K562 (cell line): ENCODE measurements around the gene NOL11.

ENCODE experiments used
- CEBPB ChIP-seq: fragments of 450-650 bp; IDR thresholded peaks from 2 replicates; pipeline ENCODE4 v1.6.1; 2016; ENCODE audit warnings: missing genetic modification characterization, missing compliant biosample characterization
- SMAD1 ChIP-seq: fragments of 150-350 bp; IDR thresholded peaks from 2 replicates; pipeline ENCODE4 v1.6.1; 2014; ENCODE audit warnings: low read length, low read depth; ENCODE audit not compliant: partially characterized antibody
- U2AF2 ChIP-seq: fragments of 200-400 bp; formaldehyde crosslinking; optimal IDR thresholded peaks from 2 replicates; pipeline ENCODE3; 2017; ENCODE audit warnings: low read depth, mild to moderate bottlenecking, low read length
- ZNF354B ChIP-seq: fragments of 250-450 bp; sonication (Bioruptor Pico); IDR thresholded peaks from 2 replicates; pipeline ENCODE4 v1.4.0; 2020
- TF ChIP-seq, protein P1 (sequence below): sonication (generic); formaldehyde crosslinking; IDR thresholded peaks from 2 replicates; pipeline ENCODE4 v1.8.0; 2022; ENCODE audit warnings: mild to moderate bottlenecking, low read depth, missing genetic modification reagents
- TF ChIP-seq, protein P2 (sequence below): fragments of 450-650 bp; IDR thresholded peaks from 2 replicates; pipeline ENCODE4 v1.7.0; 2016; ENCODE audit warnings: borderline replicate concordance
- TF ChIP-seq, protein P3 (sequence below): fragments of 450-650 bp; IDR thresholded peaks from 2 replicates; pipeline ENCODE4 v1.6.1; 2017; ENCODE audit warnings: mild to moderate bottlenecking, moderate library complexity
- TF ChIP-seq, protein P4 (sequence below): sonication (generic); formaldehyde crosslinking; IDR thresholded peaks from 2 replicates; pipeline ENCODE4 v1.9.0; 2022; ENCODE audit warnings: mild to moderate bottlenecking, missing genetic modification reagents
- TF ChIP-seq, protein P5 (sequence below): sonication (generic); formaldehyde crosslinking; IDR thresholded peaks from 2 replicates; pipeline ENCODE4 v1.8.0; 2023; ENCODE audit warnings: missing genetic modification reagents, mild to moderate bottlenecking, borderline replicate concordance
- TF ChIP-seq, protein P6 (sequence below): sonication (generic); formaldehyde crosslinking; IDR thresholded peaks from 2 replicates; pipeline ENCODE4 v1.4.0; 2020; ENCODE audit warnings: mild to moderate bottlenecking, missing genetic modification reagents

DNA sequence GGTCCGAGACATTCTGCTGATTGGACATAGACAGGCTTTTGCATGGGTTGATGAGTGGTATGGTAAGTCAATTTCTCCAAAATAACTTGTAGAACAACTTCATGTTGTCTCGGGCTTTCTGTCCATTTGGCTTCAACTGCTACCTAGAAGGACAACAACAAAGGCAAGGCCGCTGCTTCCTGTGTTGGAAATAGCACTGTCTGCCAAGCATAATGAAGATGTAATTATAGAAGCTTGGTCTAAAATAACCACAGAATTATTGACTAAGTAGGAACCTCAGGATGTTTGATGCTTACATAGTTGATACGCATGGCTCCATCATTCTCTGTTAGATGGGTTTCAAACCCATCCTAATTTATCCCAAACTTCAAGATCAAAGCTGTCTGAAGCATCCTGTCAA is 42.3 kb upstream of the NOL11 start:
- TF ChIP-seq, protein P1, sequence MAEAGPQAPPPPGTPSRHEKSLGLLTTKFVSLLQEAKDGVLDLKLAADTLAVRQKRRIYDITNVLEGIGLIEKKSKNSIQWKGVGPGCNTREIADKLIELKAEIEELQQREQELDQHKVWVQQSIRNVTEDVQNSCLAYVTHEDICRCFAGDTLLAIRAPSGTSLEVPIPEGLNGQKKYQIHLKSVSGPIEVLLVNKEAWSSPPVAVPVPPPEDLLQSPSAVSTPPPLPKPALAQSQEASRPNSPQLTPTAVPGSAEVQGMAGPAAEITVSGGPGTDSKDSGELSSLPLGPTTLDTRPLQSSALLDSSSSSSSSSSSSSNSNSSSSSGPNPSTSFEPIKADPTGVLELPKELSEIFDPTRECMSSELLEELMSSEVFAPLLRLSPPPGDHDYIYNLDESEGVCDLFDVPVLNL, result no peak
- TF ChIP-seq, protein P2, sequence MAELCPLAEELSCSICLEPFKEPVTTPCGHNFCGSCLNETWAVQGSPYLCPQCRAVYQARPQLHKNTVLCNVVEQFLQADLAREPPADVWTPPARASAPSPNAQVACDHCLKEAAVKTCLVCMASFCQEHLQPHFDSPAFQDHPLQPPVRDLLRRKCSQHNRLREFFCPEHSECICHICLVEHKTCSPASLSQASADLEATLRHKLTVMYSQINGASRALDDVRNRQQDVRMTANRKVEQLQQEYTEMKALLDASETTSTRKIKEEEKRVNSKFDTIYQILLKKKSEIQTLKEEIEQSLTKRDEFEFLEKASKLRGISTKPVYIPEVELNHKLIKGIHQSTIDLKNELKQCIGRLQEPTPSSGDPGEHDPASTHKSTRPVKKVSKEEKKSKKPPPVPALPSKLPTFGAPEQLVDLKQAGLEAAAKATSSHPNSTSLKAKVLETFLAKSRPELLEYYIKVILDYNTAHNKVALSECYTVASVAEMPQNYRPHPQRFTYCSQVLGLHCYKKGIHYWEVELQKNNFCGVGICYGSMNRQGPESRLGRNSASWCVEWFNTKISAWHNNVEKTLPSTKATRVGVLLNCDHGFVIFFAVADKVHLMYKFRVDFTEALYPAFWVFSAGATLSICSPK, result no peak
- TF ChIP-seq, protein P3, sequence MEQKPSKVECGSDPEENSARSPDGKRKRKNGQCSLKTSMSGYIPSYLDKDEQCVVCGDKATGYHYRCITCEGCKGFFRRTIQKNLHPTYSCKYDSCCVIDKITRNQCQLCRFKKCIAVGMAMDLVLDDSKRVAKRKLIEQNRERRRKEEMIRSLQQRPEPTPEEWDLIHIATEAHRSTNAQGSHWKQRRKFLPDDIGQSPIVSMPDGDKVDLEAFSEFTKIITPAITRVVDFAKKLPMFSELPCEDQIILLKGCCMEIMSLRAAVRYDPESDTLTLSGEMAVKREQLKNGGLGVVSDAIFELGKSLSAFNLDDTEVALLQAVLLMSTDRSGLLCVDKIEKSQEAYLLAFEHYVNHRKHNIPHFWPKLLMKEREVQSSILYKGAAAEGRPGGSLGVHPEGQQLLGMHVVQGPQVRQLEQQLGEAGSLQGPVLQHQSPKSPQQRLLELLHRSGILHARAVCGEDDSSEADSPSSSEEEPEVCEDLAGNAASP, result no peak
- no peak for TF ChIP-seq ZNF354B (CRISPR knock-in tag)
- TF ChIP-seq CEBPB (tag), result no peak
- no peak for TF ChIP-seq U2AF2
- TF ChIP-seq, protein P4, sequence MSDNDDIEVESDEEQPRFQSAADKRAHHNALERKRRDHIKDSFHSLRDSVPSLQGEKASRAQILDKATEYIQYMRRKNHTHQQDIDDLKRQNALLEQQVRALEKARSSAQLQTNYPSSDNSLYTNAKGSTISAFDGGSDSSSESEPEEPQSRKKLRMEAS (CRISPR knock-in tag), result no peak
- TF ChIP-seq, protein P5, sequence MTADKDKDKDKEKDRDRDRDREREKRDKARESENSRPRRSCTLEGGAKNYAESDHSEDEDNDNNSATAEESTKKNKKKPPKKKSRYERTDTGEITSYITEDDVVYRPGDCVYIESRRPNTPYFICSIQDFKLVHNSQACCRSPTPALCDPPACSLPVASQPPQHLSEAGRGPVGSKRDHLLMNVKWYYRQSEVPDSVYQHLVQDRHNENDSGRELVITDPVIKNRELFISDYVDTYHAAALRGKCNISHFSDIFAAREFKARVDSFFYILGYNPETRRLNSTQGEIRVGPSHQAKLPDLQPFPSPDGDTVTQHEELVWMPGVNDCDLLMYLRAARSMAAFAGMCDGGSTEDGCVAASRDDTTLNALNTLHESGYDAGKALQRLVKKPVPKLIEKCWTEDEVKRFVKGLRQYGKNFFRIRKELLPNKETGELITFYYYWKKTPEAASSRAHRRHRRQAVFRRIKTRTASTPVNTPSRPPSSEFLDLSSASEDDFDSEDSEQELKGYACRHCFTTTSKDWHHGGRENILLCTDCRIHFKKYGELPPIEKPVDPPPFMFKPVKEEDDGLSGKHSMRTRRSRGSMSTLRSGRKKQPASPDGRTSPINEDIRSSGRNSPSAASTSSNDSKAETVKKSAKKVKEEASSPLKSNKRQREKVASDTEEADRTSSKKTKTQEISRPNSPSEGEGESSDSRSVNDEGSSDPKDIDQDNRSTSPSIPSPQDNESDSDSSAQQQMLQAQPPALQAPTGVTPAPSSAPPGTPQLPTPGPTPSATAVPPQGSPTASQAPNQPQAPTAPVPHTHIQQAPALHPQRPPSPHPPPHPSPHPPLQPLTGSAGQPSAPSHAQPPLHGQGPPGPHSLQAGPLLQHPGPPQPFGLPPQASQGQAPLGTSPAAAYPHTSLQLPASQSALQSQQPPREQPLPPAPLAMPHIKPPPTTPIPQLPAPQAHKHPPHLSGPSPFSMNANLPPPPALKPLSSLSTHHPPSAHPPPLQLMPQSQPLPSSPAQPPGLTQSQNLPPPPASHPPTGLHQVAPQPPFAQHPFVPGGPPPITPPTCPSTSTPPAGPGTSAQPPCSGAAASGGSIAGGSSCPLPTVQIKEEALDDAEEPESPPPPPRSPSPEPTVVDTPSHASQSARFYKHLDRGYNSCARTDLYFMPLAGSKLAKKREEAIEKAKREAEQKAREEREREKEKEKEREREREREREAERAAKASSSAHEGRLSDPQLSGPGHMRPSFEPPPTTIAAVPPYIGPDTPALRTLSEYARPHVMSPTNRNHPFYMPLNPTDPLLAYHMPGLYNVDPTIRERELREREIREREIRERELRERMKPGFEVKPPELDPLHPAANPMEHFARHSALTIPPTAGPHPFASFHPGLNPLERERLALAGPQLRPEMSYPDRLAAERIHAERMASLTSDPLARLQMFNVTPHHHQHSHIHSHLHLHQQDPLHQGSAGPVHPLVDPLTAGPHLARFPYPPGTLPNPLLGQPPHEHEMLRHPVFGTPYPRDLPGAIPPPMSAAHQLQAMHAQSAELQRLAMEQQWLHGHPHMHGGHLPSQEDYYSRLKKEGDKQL, result no peak
- no peak for TF ChIP-seq SMAD1
- TF ChIP-seq, protein P6, sequence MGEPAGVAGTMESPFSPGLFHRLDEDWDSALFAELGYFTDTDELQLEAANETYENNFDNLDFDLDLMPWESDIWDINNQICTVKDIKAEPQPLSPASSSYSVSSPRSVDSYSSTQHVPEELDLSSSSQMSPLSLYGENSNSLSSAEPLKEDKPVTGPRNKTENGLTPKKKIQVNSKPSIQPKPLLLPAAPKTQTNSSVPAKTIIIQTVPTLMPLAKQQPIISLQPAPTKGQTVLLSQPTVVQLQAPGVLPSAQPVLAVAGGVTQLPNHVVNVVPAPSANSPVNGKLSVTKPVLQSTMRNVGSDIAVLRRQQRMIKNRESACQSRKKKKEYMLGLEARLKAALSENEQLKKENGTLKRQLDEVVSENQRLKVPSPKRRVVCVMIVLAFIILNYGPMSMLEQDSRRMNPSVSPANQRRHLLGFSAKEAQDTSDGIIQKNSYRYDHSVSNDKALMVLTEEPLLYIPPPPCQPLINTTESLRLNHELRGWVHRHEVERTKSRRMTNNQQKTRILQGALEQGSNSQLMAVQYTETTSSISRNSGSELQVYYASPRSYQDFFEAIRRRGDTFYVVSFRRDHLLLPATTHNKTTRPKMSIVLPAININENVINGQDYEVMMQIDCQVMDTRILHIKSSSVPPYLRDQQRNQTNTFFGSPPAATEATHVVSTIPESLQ (CRISPR knock-in tag), result no peak
